CD14-positive monocyte (primary cell): ENCODE measurements around the gene LIF. TPM values are rescaled to one million over a fixed set of nuclear protein-coding genes. Genes with fewer than 3 reads are reported as not detected.

Experiments used
- DNase-seq, 3 donors: peaks; one replicate each; pipeline ENCODE4 v3.0.0-alpha.2; 2011 to 2022
- H2AFZ ChIP-seq: 2 replicates; pipeline ENCODE4 v1.6.0; 2012; ENCODE audit warnings: mild to moderate bottlenecking, low read depth, low read length, inconsistent platforms; ENCODE audit not compliant: insufficient read depth, poor library complexity, severe bottlenecking
- H3K27ac ChIP-seq, 2 donors: 1 replicate in 1 of 2; 2 replicates in 1 of 2; pipeline ENCODE4 v1.5.1; 2012 to 2013; ENCODE audit warnings: low read length in 2 of 2, control low read depth in 1 of 2, inconsistent platforms in 1 of 2, low read depth in 1 of 2, mild to moderate bottlenecking in 1 of 2
- H3K27me3 ChIP-seq, 2 donors: one replicate each; pipeline versions ENCODE4 v1.6.0 to v1.6.1; 2011 to 2013; ENCODE audit warnings: low read length in 2 of 2; ENCODE audit not compliant: control insufficient read depth in 2 of 2, insufficient read depth in 2 of 2
- H3K36me3 ChIP-seq, 2 donors: replicated peaks in 1 of 2; 1 replicate in 1 of 2; 2 replicates in 1 of 2; pipeline versions ENCODE4 v1.5.1 to v1.6.1; 2012 to 2013; ENCODE audit warnings: low read length in 2 of 2, control low read depth in 1 of 2, inconsistent platforms in 1 of 2, mild to moderate bottlenecking in 1 of 2; ENCODE audit not compliant: insufficient read depth in 2 of 2, control insufficient read depth in 1 of 2
- H3K4me1 ChIP-seq, 2 donors: 1 replicate in 1 of 2; 2 replicates in 1 of 2; pipeline versions ENCODE4 v1.5.1 to v1.6.1; 2012 to 2013; ENCODE audit warnings: low read length in 2 of 2, control low read depth in 1 of 2, inconsistent platforms in 1 of 2, mild to moderate bottlenecking in 1 of 2, moderate library complexity in 1 of 2; ENCODE audit not compliant: insufficient read depth in 2 of 2, control insufficient read depth in 1 of 2
- H3K4me2 ChIP-seq: replicated peaks from 2 replicates; pipeline ENCODE3; 2012; ENCODE audit warnings: low read length, moderate library complexity, mild to moderate bottlenecking; ENCODE audit not compliant: poor library complexity, severe bottlenecking; ENCODE audit errors: extremely low read depth
- H3K4me3 ChIP-seq, 3 experiments: fragments of 200-600 bp in 1 of 3; sonication (generic) in 1 of 3; replicated peaks in 1 of 3; 1 replicate in 2 of 3; 2 replicates in 1 of 3; pipeline ENCODE4 v1.5.1; 2011 to 2013; ENCODE audit warnings: low read length in 3 of 3, mild to moderate bottlenecking in 3 of 3, control low read depth in 2 of 3, low read depth in 2 of 3, inconsistent platforms in 1 of 3, moderate library complexity in 1 of 3
- H3K79me2 ChIP-seq: 2 replicates; pipeline ENCODE4 v1.6.0; 2012; ENCODE audit warnings: mild to moderate bottlenecking, control low read depth, inconsistent platforms, low read length, moderate library complexity; ENCODE audit not compliant: insufficient read depth
- H3K9ac ChIP-seq: 2 replicates; pipeline ENCODE4 v1.6.0; 2017; ENCODE audit warnings: low read length, mild to moderate bottlenecking; ENCODE audit not compliant: insufficient read depth, poor library complexity, severe bottlenecking
- H3K9me3 ChIP-seq, 2 donors: replicated peaks in 1 of 2; 1 replicate in 1 of 2; 2 replicates in 1 of 2; pipeline versions ENCODE4 v1.5.1 to v1.6.1; 2012 to 2013; ENCODE audit warnings: low read length in 2 of 2, control low read depth in 1 of 2; ENCODE audit not compliant: control insufficient read depth in 1 of 2, insufficient read depth in 1 of 2
- H4K20me1 ChIP-seq: 2 replicates; pipeline ENCODE4 v1.6.0; 2012; ENCODE audit warnings: mild to moderate bottlenecking, low read length, control low read depth, moderate library complexity; ENCODE audit not compliant: insufficient read depth
- H3K27ac Mint-ChIP-seq, 7 donors: one replicate each; pipeline ENCODE4 v1.8.0; 2020; ENCODE audit warnings: mild to moderate bottlenecking in 7 of 7, mixed read lengths in 7 of 7, moderate library complexity in 6 of 7, inconsistent platforms in 2 of 7
- H3K27me3 Mint-ChIP-seq, 3 donors: one replicate each; pipeline ENCODE4 v1.8.0; 2021 to 2022; ENCODE audit warnings: low read depth in 3 of 3, mild to moderate bottlenecking in 3 of 3, mixed read lengths in 3 of 3, moderate library complexity in 3 of 3, inconsistent platforms in 1 of 3
- H3K36me3 Mint-ChIP-seq, 2 donors: one replicate each; pipeline ENCODE4 v1.8.0; 2020; ENCODE audit warnings: mixed read lengths in 2 of 2, inconsistent platforms in 1 of 2, mild to moderate bottlenecking in 1 of 2
- H3K4me1 Mint-ChIP-seq: one replicate; pipeline ENCODE4 v1.8.0; 2020; ENCODE audit warnings: mild to moderate bottlenecking, mixed read lengths
- H3K4me3 Mint-ChIP-seq, 2 donors: one replicate each; pipeline ENCODE4 v1.8.0; 2020; ENCODE audit warnings: mild to moderate bottlenecking in 2 of 2, mixed read lengths in 2 of 2, moderate library complexity in 1 of 2
- H3K9me3 Mint-ChIP-seq, 7 donors: one replicate each; pipeline ENCODE4 v1.8.0; 2020 to 2022; ENCODE audit warnings: mixed read lengths in 7 of 7, mild to moderate bottlenecking in 6 of 7, moderate library complexity in 6 of 7, inconsistent platforms in 2 of 7
- CTCF ChIP-seq: fragments of 200-600 bp; IDR thresholded peaks from one replicate; pipeline ENCODE4 v1.8.0; 2022; ENCODE audit warnings: antibody characterized with exemption, mild to moderate bottlenecking
- WGBS: methylation state at CpG from one replicate; pipeline ENCODE4 v1.1.5; 2013; ENCODE audit warnings: missing lambda C conversion rate; ENCODE audit not compliant: insufficient coverage; 5-methylcytosine and 5-hydroxymethylcytosine counted together
- intact Hi-C, 2 donors: fragments of 100-400 bp; cut with micrococcal nuclease; formaldehyde crosslinking; loops; one replicate each; pipeline versions ENCODE4 v1.15.0 to v1.15.1; 2023
- polyA plus RNA-seq, 3 donors: library from polyadenylated mRNA; depleted of rRNA in 1 of 3; unstranded in 2 of 3; stranded (reverse) in 1 of 3; fragments of 300-500 nt in 2 of 3; fragments of >200 nt in 1 of 3; fragmentation: Illumina TruSeq in 2 of 3; gene quantifications; 1 replicate in 2 of 3; 2 replicates in 1 of 3; pipeline ENCODE4 v1.2.3, GENCODE V29; 2012 to 2021

The LIF gene
- polyA plus RNA-seq, 3 donors, result 7.0 TPM; not detected in 2

DNA sequence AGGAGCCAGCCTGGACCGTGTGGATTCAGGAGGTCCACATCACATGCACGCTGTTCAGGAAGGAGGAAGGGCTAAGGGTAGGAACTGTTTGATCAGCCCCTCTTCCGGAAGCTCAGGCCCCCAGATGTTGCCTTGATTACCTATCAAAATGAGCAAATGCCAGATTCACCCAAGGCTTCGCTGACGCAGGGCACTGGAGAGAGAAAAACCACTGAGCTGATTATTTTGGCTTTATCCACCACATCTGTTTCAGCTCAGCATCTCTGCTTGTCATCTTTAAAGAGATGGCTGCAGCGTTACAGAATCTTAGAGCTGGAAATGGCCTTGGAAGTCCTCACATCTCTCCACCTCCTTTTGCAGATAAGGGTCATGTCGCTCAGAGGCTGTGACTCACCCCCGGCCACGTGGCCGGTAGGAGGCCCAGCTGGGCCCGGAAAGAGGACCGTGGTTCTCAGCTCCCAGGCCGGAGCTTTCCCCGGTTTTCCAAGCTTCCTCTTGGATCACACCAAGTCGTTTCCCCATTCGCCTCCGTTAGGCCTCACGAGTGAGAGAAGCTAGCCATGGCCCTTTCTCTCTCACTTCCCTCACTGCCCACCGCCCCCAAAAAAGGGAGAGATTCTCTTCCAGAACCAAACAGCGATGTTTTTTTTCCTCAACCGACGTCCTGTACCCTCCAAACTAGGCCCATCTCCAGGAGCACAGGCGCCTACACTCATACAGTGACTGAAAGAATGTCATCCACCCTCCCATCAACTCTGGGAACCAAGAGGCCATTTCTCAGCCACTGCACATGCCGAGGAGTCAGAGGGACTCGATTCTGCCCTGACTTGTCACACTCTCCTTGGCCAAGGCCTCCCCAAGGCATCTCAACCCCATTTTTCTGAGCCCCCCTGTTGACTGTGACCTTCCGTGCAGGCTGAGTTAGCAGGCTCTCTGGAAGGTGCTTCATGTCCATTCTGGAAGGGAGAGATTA is 37.6 kb downstream of the LIF start:
- no peak overlapping the region for H3K4me2 ChIP-seq
- no peak overlapping the region for H2AFZ ChIP-seq
- no peak for TF ChIP-seq CTCF
- Mint-ChIP-seq H3K4me3 (peak overlapping the region in 1 of 2 donors; percentile 21), H3K9me3 (peaks cover 0 to 2% (median 0%) of the 10 kb centered on the region in 7 donors), H3K27ac (peak overlapping the region in 6 of 7 donors; percentile 19 to 86 (median 59)), H3K36me3 (no peaks in the 10 kb centered on the region), H3K27me3 (peaks cover 2 to 13% (median 3%) of the 10 kb centered on the region in 3 donors), H3K4me1 (peaks cover 55% of the 10 kb centered on the region)
- H3K4me3 ChIP-seq, result no peak overlapping the region
- H4K20me1 ChIP-seq, result no peaks in the 10 kb centered on the region
- no peaks in the 10 kb centered on the region for H3K9me3 ChIP-seq
- intact Hi-C loops, result no loop called here
- H3K36me3 ChIP-seq, result no peaks in the 10 kb centered on the region
- no peaks in the 10 kb centered on the region for H3K79me2 ChIP-seq
- WGBS, result 65% methylated on average over 20 of the region's 26 CpGs
- H3K9ac ChIP-seq, result no peak overlapping the region
- H3K27me3 ChIP-seq, result no peaks in the 10 kb centered on the region
- DNase-seq, result peak in 2 of 3 donors; percentile 27 to 64
- H3K27ac ChIP-seq, result no peak overlapping the region
- H3K4me1 ChIP-seq, result peaks cover 27 to 31% of the 10 kb centered on the region in 2 donors

- Histone ChIP-seq H3K79me2 (no peaks in the 10 kb centered on the region), H3K4me1 (peaks cover 8 to 11% of the 10 kb centered on the region in 2 donors), H4K20me1 (no peaks in the 10 kb centered on the region), H2AFZ (no peak overlapping the region), H3K9ac (no peak overlapping the region), H3K36me3 (no peaks in the 10 kb centered on the region), H3K27ac (no peak overlapping the region), H3K4me2 (no peak overlapping the region), H3K27me3 (no peaks in the 10 kb centered on the region), H3K9me3 (no peaks in the 10 kb centered on the region), H3K4me3 (no peak overlapping the region)
- Mint-ChIP-seq H3K27ac (peak overlapping the region in 2 of 7 donors; percentile 66 to 68), H3K4me3 (no peak overlapping the region), H3K9me3 (peaks cover 0 to 2% (median 0%) of the 10 kb centered on the region in 7 donors), H3K27me3 (peaks cover 2 to 13% (median 3%) of the 10 kb centered on the region in 3 donors), H3K4me1 (peaks cover 35% of the 10 kb centered on the region), H3K36me3 (no peaks in the 10 kb centered on the region)
- DNase-seq, result peak in 1 of 3 donors; percentile 33
- WGBS, result 94% methylated on average over 11 of the region's 16 CpGs
- TF ChIP-seq CTCF, result no peak
- intact Hi-C loops, result no loop called here
Measured at GRCh38 chr22:30206944-30207343, 39.6 kb downstream of the LIF start.
